DOHH2 (cell line): ENCODE data around the gene NHLH1.

Experiments
- H3F3A ChIP-seq: fragments of 200-600 bp; sonication (generic), shearing (Covaris generic); 2 replicates; pipeline ENCODE4 v1.6.0; 2016; ENCODE audit warnings: antibody characterized with exemption, mild to moderate bottlenecking; ENCODE audit not compliant: control insufficient read depth, insufficient read depth
- H3K27ac ChIP-seq: fragments of 200-600 bp; sonication (generic); 2 replicates; pipeline ENCODE4 v1.5.1; 2014; ENCODE audit warnings: low read depth, mild to moderate bottlenecking, low read length, moderate library complexity
- H3K27me3 ChIP-seq: fragments of 200-600 bp; sonication (generic); 2 replicates; pipeline ENCODE4 v1.6.1; 2014; ENCODE audit warnings: mild to moderate bottlenecking, low read length, mixed read lengths; ENCODE audit not compliant: control insufficient read depth
- H3K36me3 ChIP-seq: fragments of 200-600 bp; sonication (generic); 2 replicates; pipeline ENCODE4 v1.6.1; 2014; ENCODE audit warnings: mild to moderate bottlenecking, low read length, moderate library complexity, mixed read lengths; ENCODE audit not compliant: control insufficient read depth
- H3K4me1 ChIP-seq: fragments of 200-600 bp; sonication (generic); 2 replicates; pipeline ENCODE4 v1.6.1; 2014; ENCODE audit warnings: mild to moderate bottlenecking, low read length, mixed read lengths; ENCODE audit not compliant: control insufficient read depth
- H3K4me2 ChIP-seq: fragments of 200-600 bp; sonication (generic); 2 replicates; pipeline ENCODE4 v1.6.0; 2014; ENCODE audit warnings: mild to moderate bottlenecking, low read length, moderate library complexity
- H3K4me3 ChIP-seq: fragments of 200-600 bp; sonication (generic); 2 replicates; pipeline ENCODE4 v1.5.1; 2014; ENCODE audit warnings: mild to moderate bottlenecking, low read length, mixed read lengths
- H3K79me2 ChIP-seq: fragments of 200-600 bp; sonication (generic); 2 replicates; pipeline ENCODE4 v1.6.1; 2014; ENCODE audit warnings: mild to moderate bottlenecking, low read length, mixed read lengths; ENCODE audit not compliant: control insufficient read depth
- H3K9me2 ChIP-seq: fragments of 200-600 bp; sonication (generic); replicated peaks from 2 replicates; pipeline ENCODE4 v1.6.1; 2014; ENCODE audit warnings: mild to moderate bottlenecking, low read length, mixed read lengths; ENCODE audit not compliant: control insufficient read depth
- H3K9me3 ChIP-seq: fragments of 200-600 bp; sonication (generic); 2 replicates; pipeline ENCODE4 v1.6.1; 2014; ENCODE audit warnings: antibody characterized with exemption, low read length, mixed read lengths; ENCODE audit not compliant: control insufficient read depth, insufficient read depth
- H4K20me1 ChIP-seq: fragments of 200-600 bp; sonication (generic); 2 replicates; pipeline ENCODE4 v1.6.0; 2014; ENCODE audit warnings: low read depth, mild to moderate bottlenecking, antibody characterized with exemption, low read length, moderate library complexity; ENCODE audit not compliant: control insufficient read depth, insufficient read depth
- EZH2phosphoT487 ChIP-seq: fragments of 200-600 bp; sonication (generic); IDR thresholded peaks from 2 replicates; pipeline ENCODE4 v1.6.1; 2017; ENCODE audit warnings: borderline replicate concordance, mild to moderate bottlenecking, antibody characterized with exemption, low read length, moderate library complexity, mixed read lengths
- TF ChIP-seq, protein P1 (sequence below): fragments of 200-600 bp; sonication (generic); IDR thresholded peaks from one replicate; pipeline ENCODE4 v1.5.1; 2014; ENCODE audit warnings: antibody characterized with exemption, mild to moderate bottlenecking, low read depth, low read length; ENCODE audit not compliant: poor library complexity, severe bottlenecking

NHLH1 gene

GRCh38 chr1:160340866-160341265, 26.0 kb upstream of the NHLH1 start:
- Histone ChIP-seq H3K27me3 (no peaks in the 10 kb centered on the region), H3K36me3 (peaks cover 80% of the 10 kb centered on the region), H3K9me2 (no peaks in the 10 kb centered on the region), H3K9me3 (no peaks in the 10 kb centered on the region), H3K4me2 (peak overlapping the region; percentile 58), H3K4me1 (peaks cover 30% of the 10 kb centered on the region), H3K4me3 (peak overlapping the region; percentile 88), H3K79me2 (peaks cover 80% of the 10 kb centered on the region), H3K27ac (no peak overlapping the region), H3F3A (no peaks in the 10 kb centered on the region), H4K20me1 (peaks cover 4% of the 10 kb centered on the region; the same call in 1 of the 2 replicates)
- TF ChIP-seq, protein P1, sequence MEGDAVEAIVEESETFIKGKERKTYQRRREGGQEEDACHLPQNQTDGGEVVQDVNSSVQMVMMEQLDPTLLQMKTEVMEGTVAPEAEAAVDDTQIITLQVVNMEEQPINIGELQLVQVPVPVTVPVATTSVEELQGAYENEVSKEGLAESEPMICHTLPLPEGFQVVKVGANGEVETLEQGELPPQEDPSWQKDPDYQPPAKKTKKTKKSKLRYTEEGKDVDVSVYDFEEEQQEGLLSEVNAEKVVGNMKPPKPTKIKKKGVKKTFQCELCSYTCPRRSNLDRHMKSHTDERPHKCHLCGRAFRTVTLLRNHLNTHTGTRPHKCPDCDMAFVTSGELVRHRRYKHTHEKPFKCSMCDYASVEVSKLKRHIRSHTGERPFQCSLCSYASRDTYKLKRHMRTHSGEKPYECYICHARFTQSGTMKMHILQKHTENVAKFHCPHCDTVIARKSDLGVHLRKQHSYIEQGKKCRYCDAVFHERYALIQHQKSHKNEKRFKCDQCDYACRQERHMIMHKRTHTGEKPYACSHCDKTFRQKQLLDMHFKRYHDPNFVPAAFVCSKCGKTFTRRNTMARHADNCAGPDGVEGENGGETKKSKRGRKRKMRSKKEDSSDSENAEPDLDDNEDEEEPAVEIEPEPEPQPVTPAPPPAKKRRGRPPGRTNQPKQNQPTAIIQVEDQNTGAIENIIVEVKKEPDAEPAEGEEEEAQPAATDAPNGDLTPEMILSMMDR = no peak
- TF ChIP-seq EZH2phosphoT487 = no peak

GRCh38 chr1:160342526-160342925, 24.3 kb upstream of the NHLH1 start:
- Histone ChIP-seq H3K4me1 (peaks cover 45% of the 10 kb centered on the region), H3K79me2 (peaks cover 83% of the 10 kb centered on the region), H3K36me3 (peaks cover 80% of the 10 kb centered on the region), H3K27ac (peak overlapping the region; percentile 60), H3K9me2 (no peaks in the 10 kb centered on the region), H3K9me3 (no peaks in the 10 kb centered on the region), H4K20me1 (peaks cover 4% of the 10 kb centered on the region; the same call in 1 of the 2 replicates), H3K4me2 (peak overlapping the region; percentile 58), H3K27me3 (no peaks in the 10 kb centered on the region), H3K4me3 (peak overlapping the region; percentile 88), H3F3A (no peaks in the 10 kb centered on the region)
- TF ChIP-seq EZH2phosphoT487 = no peak

DNA sequence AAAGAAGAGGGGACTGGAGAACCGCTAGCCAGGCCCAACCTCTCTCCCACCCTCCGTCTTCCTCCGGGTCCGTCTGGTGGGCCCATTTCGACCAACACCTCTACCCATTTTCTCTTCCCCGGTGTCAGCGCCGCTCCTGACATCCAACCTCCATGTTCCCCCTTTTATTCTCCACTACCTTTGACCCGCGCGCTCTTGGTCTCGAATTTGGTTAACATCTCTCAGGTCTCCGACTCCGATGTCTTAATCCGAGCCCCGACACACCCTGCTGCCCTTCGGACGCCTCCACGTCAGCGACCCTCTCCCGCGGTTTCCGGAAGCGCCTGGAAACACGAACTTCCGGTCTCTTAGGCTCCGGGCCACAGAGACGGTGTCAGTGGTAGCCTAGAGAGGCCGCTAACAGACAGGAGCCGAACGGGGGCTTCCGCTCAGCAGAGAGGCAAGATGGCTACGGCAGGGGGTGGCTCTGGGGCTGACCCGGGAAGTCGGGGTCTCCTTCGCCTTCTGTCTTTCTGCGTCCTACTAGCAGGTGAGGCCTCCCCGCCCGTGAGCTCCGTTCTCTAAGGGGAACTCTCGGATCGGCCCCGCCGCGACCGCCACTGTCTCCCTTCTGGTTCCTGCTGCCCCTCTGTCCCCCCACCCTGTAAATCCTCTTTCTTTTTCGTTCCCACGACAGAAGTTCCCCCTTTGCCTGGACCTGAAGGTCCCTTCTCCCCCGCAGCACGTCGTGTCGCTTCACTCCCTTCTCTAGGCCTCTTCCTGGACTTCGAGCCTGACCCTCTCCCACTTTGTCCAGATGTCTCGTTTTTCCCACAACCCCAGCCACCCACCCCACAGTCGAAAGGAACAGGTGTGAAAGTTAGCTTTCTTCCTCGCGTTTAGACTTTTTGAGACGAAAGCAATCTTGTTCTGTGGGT, 23.7 kb upstream of the NHLH1 start, which contains the start of the genes COPA and NCSTN:
Gene COPA (minus strand): TSS at position 298 of the 917 bp plus-strand sequence. CDS start 80 bp downstream, at position 218.
Gene NCSTN (plus strand): TSS at position 431 of the 917 bp plus-strand sequence. CDS start 14 bp downstream, at position 445.
- Histone ChIP-seq H3K27ac (peak within 1 kb of the TSS; percentile 60), H3K27me3 (no peaks in the 10 kb centered on the region), H3K4me2 (peak within 1 kb of the TSS; percentile 58), H3K9me3 (no peaks in the 10 kb centered on the region), H3K4me3 (peak within 1 kb of the TSS; percentile 88), H4K20me1 (peaks cover 4% of the 10 kb centered on the region; the same call in 1 of the 2 replicates), H3K79me2 (peaks cover 78% of the 10 kb centered on the region), H3K9me2 (no peaks in the 10 kb centered on the region), H3K36me3 (peaks cover 80% of the 10 kb centered on the region), H3F3A (no peaks in the 10 kb centered on the region), H3K4me1 (peaks cover 45% of the 10 kb centered on the region)
- no peak for TF ChIP-seq EZH2phosphoT487
- TF ChIP-seq, protein P1 = no peak
